ENCODE results near the gene PCBP2. TPM values are rescaled to one million over a fixed set of nuclear protein-coding genes. Genes with fewer than 3 reads are reported as not detected.
A peak's percentile ranks its signal among the peaks of the same experiment; 100 is the strongest.

The PCBP2 gene
- total and polyA plus RNA-seq, 10 of the 15 experiments (the other 5 are each of a cell fraction or from before 2014, with no cell fraction given), result 109 to 803 (median 327) TPM

DNA sequence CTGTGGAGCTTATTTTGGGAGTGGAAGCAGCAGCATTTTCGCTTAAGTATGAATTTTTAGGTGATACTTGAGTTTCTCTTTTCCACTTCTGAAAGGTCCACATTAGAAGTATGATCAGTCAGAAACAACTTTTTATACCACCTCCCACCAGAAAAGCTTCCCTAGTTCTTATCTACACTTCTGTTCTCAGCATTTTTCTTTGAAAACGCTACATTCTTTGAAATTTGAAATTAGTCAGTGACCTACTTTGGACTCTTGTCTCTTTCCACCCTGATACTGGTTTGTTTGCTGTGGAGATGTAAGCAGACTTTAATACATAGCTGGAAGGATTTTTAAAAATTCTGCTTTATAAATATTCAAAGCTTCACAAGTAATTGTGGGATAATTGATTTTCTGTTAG is 22.2 kb downstream of the PCBP2 start (continued):
- TF ChIP-seq, protein P1, sequence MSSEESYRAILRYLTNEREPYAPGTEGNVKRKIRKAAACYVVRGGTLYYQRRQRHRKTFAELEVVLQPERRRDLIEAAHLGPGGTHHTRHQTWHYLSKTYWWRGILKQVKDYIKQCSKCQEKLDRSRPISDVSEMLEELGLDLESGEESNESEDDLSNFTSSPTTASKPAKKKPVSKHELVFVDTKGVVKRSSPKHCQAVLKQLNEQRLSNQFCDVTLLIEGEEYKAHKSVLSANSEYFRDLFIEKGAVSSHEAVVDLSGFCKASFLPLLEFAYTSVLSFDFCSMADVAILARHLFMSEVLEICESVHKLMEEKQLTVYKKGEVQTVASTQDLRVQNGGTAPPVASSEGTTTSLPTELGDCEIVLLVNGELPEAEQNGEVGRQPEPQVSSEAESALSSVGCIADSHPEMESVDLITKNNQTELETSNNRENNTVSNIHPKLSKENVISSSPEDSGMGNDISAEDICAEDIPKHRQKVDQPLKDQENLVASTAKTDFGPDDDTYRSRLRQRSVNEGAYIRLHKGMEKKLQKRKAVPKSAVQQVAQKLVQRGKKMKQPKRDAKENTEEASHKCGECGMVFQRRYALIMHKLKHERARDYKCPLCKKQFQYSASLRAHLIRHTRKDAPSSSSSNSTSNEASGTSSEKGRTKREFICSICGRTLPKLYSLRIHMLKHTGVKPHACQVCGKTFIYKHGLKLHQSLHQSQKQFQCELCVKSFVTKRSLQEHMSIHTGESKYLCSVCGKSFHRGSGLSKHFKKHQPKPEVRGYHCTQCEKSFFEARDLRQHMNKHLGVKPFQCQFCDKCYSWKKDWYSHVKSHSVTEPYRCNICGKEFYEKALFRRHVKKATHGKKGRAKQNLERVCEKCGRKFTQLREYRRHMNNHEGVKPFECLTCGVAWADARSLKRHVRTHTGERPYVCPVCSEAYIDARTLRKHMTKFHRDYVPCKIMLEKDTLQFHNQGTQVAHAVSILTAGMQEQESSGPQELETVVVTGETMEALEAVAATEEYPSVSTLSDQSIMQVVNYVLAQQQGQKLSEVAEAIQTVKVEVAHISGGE (CRISPR knock-in tag; IDR thresholded peaks at IDR 0.05), result no peak
- TF ChIP-seq, protein P2, sequence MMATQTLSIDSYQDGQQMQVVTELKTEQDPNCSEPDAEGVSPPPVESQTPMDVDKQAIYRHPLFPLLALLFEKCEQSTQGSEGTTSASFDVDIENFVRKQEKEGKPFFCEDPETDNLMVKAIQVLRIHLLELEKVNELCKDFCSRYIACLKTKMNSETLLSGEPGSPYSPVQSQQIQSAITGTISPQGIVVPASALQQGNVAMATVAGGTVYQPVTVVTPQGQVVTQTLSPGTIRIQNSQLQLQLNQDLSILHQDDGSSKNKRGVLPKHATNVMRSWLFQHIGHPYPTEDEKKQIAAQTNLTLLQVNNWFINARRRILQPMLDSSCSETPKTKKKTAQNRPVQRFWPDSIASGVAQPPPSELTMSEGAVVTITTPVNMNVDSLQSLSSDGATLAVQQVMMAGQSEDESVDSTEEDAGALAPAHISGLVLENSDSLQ (IDR thresholded peaks at IDR 0.05), result no peak
- no peak for TF ChIP-seq KAT2A (conservative IDR thresholded peaks at IDR 0.05; ENCODE audit: control insufficient read depth, low read depth, low read length)

DNA sequence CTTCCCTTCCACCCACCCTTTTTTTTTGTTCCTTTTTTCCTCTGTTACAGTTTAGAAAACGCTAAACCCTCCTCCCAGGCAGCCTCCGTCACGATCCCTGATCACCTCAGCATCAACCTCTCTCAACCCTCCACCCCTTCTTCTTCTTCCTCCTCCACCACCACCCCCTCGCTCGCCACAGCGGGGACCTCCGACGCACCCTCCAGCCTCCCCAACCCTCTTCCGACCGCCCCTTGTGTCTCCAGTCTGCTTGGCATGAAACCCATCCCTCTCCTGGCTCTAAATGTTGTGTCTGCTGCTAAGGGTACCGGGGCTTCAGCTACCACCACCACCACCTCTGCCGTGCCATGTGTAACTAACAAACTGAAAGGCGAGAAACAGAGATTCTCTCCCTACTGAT is 22.9 kb downstream of the PCBP2 start:
- H3K9me3 ChIP-seq (replicated peaks; ENCODE audit: control insufficient read depth, insufficient read depth, low read length), result no peaks in the 10 kb centered on the region
- DNase-seq (ENCODE audit: low read depth, low spot score) (no peak), ATAC-seq (no peak), FAIRE-seq (no peak)
- BruUV-seq (replicated peaks), result no TSS peak
- H3K79me2 ChIP-seq (ENCODE audit: control insufficient read depth, insufficient read depth, low read length), result peaks cover 3% of the 10 kb centered on the region; the same call in 1 of the 2 replicates
- POLR2A ChIA-PET, result interaction anchor here (0.6 to 2.2 kb wide), 10 partner anchors 16 to 296 kb away, joined by 3 to 7 read pairs (median 4); no protein-coding TSS in a partner anchor
- H3K4me3 ChIP-seq, result no peak overlapping the region
- in situ Hi-C loops (cut with MboI) (loop anchor here (10.0 kb wide), 1 partner anchor 450 kb away; no protein-coding TSS in a partner anchor), intact Hi-C loops (cut with micrococcal nuclease; ENCODE audit: unreplicated experiment) (no loop called here)
- no peak overlapping the region for H3K9ac ChIP-seq (ENCODE audit: control insufficient read depth, insufficient read depth, low read length)
- SMC1A ChIA-PET (ENCODE audit: uncharacterized antibody, unreplicated experiment), result interaction anchor here (0.9 to 6.5 kb wide), 5 partner anchors 13 to 122 kb away, joined by 3 to 32 read pairs (median 5); partner anchors contain the start of genes NPFF and TARBP2
- H3K27ac ChIP-seq (ENCODE audit: control insufficient read depth, insufficient read depth), result no peak overlapping the region
- H3K4me2 ChIP-seq (ENCODE audit: control insufficient read depth, insufficient read depth), result no peak overlapping the region
- H3K4me1 ChIP-seq (ENCODE audit: control insufficient read depth, insufficient read depth, low read length), result 0 out of 2 replicates have a peak, but pooled peaks cover 2% of the 10 kb centered on the region
- peaks cover 5% of the 10 kb centered on the region for H4K20me1 ChIP-seq (ENCODE audit: control insufficient read depth, insufficient read depth)
- CTCF ChIA-PET, result interaction anchor here (0.7 to 4.4 kb wide), 8 partner anchors 14 to 43 kb away, joined by 3 to 30 read pairs (median 10); partner anchors contain the start of gene NPFF
- peaks cover 25 to 54% of the 10 kb centered on the region in 2 experiments for H3K36me3 ChIP-seq (ENCODE audit: control insufficient read depth in 2 of 2, insufficient read depth in 2 of 2, low read length in 1 of 2)
- H3K27me3 ChIP-seq (replicated peaks in 1 of 2; ENCODE audit: control insufficient read depth in 2 of 2, insufficient read depth in 2 of 2, low read length in 1 of 2), result no peaks in the 10 kb centered on the region
- WGBS (ENCODE audit: insufficient coverage, insufficient replicate concordance, low lambda C conversion rate, missing lambda C conversion rate), result 90% methylated on average over 11 of the region's 13 CpGs
- H2AFZ ChIP-seq (ENCODE audit: control insufficient read depth, low read depth, low read length), result no peak overlapping the region
- RAD21 ChIA-PET (ENCODE audit: unreplicated experiment), result interaction anchor here (0.9 to 4.2 kb wide), 4 partner anchors 26 to 122 kb away, joined by 3 to 15 read pairs (median 4); partner anchors contain the start of genes SP1 and TARBP2
- TF ChIP-seq SMAD5 (IDR thresholded peaks at IDR 0.05; ENCODE audit: low read depth), result no peak
- TF ChIP-seq POLR2AphosphoS5 (IDR thresholded peaks at IDR 0.05; ENCODE audit: low read length), result 0 out of 2 replicates have a peak, but pooled peaks have one; percentile 47
- TF ChIP-seq, protein P3, sequence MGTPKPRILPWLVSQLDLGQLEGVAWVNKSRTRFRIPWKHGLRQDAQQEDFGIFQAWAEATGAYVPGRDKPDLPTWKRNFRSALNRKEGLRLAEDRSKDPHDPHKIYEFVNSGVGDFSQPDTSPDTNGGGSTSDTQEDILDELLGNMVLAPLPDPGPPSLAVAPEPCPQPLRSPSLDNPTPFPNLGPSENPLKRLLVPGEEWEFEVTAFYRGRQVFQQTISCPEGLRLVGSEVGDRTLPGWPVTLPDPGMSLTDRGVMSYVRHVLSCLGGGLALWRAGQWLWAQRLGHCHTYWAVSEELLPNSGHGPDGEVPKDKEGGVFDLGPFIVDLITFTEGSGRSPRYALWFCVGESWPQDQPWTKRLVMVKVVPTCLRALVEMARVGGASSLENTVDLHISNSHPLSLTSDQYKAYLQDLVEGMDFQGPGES (IDR thresholded peaks at IDR 0.05), result no peak
- TF ChIP-seq RAD51 (IDR thresholded peaks at IDR 0.05), result no peak
- TF ChIP-seq SMAD1 (IDR thresholded peaks at IDR 0.05; ENCODE audit: low read depth, partially characterized antibody), result no peak
- no peak for TF ChIP-seq GABPA (IDR thresholded peaks at IDR 0.05; ENCODE audit: low read depth)
- TF ChIP-seq E2F4 (IDR thresholded peaks at IDR 0.05; ENCODE audit: low read depth, low read length), result no peak
- TF ChIP-seq GATAD2B (conservative IDR thresholded peaks at IDR 0.05; ENCODE audit: low read depth), result no peak
- no peak for TF ChIP-seq CEBPB (IDR thresholded peaks at IDR 0.05; ENCODE audit: borderline replicate concordance in 1 of 2, low read depth in 2 of 2, low read length in 2 of 2)
- no peak for TF ChIP-seq TBL1XR1 (IDR thresholded peaks at IDR 0.05; ENCODE audit: low read depth, low read length)
- no peak for TF ChIP-seq SUPT20H (IDR thresholded peaks at IDR 0.05; ENCODE audit: borderline replicate concordance, control insufficient read depth, low read depth, low read length)
- 0 out of 2 replicates have a peak, but pooled peaks have one; percentile 35 for TF ChIP-seq HDGF (IDR thresholded peaks at IDR 0.05)

Data from GM12878 (cell line).